ENCODE measurements around the gene ZNF326.
A peak's percentile ranks its signal among the peaks of the same experiment; 100 is the strongest.

DNA sequence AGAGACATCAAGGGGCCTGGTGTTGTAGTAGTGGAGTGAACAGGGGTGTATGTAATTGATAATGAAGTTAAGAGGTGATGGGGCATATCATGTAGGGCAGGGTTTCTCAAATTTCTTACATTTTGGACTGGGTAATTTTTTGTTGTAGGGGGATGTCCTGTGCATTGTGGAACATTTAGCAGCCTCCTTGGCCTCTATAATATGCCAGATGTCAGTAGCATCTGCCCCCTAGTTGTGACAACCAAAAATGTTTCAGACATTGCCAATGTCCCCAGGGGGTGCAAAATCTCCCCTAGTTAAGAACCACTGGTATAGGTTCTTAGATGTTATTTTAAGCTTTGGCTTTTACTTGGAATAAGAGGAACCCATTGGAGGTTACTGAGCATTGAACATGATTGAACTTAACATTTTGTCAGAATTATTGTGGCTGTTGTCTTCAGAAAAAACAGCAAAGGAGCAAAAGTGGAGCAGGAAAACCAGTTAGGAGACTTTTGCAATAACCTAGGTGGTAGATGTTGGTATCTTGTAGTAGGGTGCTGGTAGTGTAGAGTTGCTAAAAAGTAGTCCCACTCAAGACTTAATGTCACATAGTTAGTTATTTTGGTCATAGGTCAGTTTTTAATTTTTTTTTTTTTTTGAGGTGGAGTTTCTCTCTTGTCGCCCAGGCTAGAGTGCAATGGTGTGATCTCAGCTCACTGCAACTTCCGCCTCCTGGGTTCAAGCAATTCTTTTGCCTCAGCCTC is 6.2 kb downstream of the ZNF326 start:
- TF ChIP-seq, protein P1, sequence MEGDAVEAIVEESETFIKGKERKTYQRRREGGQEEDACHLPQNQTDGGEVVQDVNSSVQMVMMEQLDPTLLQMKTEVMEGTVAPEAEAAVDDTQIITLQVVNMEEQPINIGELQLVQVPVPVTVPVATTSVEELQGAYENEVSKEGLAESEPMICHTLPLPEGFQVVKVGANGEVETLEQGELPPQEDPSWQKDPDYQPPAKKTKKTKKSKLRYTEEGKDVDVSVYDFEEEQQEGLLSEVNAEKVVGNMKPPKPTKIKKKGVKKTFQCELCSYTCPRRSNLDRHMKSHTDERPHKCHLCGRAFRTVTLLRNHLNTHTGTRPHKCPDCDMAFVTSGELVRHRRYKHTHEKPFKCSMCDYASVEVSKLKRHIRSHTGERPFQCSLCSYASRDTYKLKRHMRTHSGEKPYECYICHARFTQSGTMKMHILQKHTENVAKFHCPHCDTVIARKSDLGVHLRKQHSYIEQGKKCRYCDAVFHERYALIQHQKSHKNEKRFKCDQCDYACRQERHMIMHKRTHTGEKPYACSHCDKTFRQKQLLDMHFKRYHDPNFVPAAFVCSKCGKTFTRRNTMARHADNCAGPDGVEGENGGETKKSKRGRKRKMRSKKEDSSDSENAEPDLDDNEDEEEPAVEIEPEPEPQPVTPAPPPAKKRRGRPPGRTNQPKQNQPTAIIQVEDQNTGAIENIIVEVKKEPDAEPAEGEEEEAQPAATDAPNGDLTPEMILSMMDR (IDR thresholded peaks at IDR 0.05; ENCODE audit: low read depth, low read length, poor library complexity, severe bottlenecking): peak; percentile 44
- TF ChIP-seq EZH2phosphoT487 (IDR thresholded peaks at IDR 0.05; ENCODE audit: borderline replicate concordance, low read length): no peak

Measured in DOHH2 (cell line).